NCI-H510A (cell line): Measurements from ENCODE around the gene NUF2.
"Not testable (repeated sequence)": the region's sequence is repeated elsewhere in the genome, so short reads cannot be mapped to it uniquely, and the experiment has no call there.

Experiments
- DNase-seq: peaks from one replicate; lab custom pipeline; 2025; lab: John Stamatoyannopoulos, UW

Gene NUF2

DNA sequence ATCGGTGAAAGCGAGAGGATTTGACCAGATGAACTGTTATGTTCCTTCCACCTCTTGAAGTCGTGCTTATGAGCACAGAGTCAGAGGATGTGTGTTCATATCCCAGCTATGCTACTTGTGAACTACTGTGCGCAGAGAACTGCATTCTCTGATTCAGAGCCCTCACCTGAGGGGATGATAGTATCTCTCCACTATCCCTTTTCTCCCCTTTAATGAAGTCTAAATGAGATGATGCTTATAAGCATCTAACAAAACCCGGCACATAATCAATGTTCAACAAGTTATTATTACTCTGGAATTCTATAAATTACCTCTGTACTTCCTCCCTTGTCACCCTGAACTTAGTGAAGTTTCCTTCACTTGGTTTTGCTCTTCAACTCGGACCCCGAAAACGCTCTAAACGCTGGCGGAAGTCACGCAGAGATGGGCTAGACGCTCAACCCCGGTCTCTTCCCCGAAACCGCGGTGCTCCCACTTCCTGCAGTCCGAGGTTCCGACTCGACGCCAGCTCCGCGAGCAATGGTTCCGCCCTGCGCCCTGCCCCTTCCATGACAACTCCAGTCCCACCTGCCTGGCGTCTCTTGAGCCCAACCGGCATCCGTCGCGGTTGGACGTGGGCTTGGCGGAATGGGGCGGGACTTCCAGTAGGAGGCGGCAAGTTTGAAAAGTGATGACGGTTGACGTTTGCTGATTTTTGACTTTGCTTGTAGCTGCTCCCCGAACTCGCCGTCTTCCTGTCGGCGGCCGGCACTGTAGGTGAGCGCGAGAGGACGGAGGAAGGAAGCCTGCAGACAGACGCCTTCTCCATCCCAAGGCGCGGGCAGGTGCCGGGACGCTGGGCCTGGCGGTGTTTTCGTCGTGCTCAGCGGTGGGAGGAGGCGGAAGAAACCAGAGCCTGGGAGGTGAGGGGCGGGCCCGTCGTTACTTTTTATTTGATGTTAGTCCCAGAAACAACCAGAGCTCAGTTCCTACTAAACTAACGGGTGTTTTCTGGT is at the start of gene NUF2:
Gene NUF2 (plus strand): TSS at position 644 of the 995 bp plus-strand sequence. CDS start 4,098 bp downstream, outside the sequence.
- peak; percentile 94 for DNase-seq

DNA sequence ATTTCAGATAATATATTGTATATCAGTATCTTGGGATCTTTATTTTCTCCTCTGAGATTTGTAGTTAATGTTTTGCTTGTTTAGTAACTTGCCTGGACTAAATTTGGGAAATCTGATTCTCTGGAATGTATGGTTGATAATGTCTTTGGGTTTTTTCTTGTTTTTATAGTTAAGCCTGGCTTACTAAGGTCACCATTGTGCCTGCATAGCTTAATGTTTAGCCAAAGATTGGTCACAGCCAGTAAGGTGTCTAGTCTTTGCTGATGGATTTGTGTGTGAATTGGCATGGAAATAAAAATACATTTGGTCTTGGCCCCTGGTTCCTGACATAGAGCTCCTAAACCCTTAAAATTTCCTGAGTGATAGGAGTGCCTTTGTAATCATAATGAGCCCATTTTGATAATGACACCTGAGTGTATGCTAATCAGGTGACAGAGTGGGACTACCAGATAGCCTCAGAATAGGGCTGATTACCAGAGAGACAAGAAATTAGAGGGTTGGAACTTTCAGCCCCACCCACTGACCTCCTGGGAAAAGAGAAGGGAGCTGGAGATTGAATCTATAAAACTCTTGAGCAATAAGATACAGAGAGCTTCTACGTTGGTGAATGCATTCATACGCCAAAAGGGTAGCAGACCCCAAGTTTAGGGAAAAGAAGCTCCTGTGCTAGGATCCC is 47.9 kb upstream of the NUF2 start:
- DNase-seq, result no peak

DNA sequence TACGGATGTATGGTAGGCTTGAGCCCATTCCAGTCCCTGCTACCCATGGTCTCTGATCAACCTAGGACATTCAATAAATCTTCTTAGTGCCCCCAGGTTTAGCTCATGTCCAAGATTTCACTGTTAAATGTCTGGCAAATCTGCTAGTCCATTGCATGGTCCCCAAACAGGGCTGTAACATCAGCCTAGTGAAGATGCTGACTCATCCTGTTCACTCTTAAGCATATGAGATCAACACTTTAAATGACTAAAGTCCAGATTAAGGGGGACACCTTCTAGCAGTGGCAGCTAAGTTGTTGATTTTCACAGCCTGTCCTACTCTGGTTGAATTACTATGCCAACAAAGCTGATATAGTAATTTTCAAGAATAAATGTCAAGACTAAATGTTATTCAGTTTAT is 46.5 kb upstream of the NUF2 start:
- no peak for DNase-seq

- no peak for DNase-seq
Observed at GRCh38 chr1:163278602-163279001, 43.2 kb upstream of the NUF2 start.

GRCh38 chr1:163284867-163285266 is 36.9 kb upstream of the NUF2 start:
- not testable (repeated sequence) for DNase-seq

DNA sequence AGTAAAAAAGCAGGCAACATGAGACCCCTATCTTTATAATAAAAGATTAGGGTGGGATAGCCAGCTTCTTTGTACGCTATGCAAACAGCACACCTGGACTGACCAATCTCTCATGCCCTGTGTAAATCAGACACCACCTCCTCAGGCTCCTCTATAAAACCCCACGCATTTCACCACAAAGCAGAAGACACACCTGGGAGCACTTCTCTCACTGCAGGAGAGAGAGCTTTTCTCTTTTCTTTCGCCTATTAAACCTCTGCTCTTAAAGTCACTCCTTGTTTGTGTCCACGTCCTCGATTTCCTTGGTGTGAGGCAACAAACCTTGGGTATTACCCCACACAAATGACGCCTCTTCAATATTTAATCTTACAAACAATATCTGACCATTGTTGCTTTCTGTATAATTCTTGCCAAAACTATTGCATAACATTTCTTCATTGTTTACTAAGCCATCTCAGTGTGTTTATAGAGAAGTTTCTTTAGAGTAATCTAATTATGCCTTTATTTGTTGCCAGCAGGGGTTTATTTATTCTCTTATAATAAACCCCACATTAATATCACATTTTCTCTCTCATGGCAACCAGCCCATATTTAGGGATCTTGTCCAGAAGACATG is 31.6 kb upstream of the NUF2 start:
- no peak for DNase-seq

- no peak for DNase-seq
Observed at GRCh38 chr1:163291461-163291860, 30.3 kb upstream of the NUF2 start.

GRCh38 chr1:163292153-163292552 is 29.6 kb upstream of the NUF2 start:
- not testable (repeated sequence) for DNase-seq

DNA sequence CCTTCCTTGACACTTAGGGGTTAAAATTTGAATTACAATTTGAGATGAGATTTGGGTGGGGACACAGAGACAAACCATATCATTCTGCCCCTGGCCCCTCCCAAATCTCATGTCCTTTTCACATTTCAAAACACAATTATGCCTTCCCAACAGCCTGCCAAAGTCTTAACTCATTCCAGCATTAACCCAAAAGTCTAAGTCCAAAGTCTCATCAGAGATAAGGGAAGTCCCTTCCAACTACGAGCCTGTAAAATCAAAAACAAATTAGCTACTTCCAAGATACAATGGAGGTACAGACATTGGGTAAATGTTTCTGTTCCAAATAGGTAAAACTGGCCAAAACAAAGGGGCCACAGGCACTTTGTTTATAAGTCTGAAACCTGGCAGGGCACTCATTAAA is 28.3 kb upstream of the NUF2 start:
- not testable (repeated sequence) for DNase-seq

DNA sequence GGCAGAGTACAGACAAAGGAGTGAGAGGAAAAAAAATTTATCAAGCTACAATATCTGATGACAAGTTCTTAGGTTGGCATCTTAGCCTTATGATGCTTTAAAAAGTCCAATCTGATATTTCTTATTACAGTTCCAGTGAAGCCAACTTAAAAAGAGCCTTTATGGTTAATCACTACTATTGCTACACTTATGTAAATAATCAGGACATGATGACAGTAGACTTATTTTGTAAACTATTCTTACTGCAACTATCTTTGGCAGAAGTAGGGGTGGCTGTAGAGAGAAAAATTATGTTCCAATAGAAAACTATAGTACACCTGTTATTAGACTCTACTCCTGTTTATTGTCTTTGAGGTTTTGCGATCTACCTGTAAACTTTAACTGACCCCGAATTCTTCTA is 25.8 kb upstream of the NUF2 start:
- no peak for DNase-seq

DNA sequence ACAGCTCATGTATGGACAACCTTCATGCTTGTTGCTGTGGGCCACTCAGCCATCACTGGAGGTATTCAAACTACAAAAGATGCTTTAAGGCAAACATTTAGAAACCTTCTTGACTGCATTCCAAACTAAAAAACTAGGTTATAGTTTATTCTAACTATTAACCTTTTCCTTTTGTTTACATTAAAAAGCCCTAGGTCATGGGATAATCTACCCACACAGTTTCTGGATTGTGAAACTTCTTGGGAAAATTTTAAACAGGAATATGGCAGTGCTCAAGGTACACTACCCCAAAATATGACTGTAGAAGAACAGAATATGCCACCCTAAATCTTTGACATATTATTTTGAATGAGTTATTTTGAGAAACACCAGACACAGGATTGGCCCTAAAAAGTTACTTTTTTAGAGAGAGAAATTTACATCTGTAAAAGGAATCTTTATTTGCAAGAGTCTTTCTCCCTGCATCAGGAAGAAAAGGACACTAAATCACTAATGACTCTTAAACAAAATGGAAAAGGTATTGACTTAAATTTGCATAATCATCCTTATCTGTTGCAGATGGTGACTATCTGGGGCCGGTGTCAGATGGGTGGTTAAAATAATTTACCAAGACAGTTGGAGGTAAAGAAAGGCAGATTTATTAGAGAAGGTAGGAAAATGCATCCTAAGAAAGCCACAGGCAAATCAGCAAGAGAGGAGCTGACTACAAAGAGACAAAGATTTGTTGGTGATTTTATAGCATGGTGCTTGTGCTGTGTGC is 25.1 kb upstream of the NUF2 start:
- DNase-seq, result no peak

- no peak for DNase-seq
Observed at GRCh38 chr1:163298365-163298764, 23.4 kb upstream of the NUF2 start.

- DNase-seq, result no peak
Observed at GRCh38 chr1:163300568-163300967, 21.2 kb upstream of the NUF2 start.

DNA sequence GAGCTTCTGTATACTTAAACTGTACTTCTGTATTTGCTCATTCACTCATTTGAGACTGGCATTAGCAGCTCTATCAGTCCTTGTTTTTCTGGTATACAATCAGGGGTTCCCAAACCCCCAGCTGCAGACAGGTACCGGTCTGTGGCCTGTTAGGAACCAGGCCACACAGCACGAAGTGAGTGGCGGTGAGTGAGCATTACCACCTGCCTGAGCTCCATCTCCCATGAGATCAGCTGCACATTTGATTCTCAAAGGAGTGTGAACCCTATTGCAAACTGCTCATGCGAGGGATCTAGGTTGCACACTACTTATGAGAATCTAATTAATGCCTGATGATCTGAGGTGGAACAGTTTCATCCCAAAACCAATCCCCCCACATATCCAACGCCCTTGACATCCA is 18.2 kb upstream of the NUF2 start:
- no peak for DNase-seq

DNA sequence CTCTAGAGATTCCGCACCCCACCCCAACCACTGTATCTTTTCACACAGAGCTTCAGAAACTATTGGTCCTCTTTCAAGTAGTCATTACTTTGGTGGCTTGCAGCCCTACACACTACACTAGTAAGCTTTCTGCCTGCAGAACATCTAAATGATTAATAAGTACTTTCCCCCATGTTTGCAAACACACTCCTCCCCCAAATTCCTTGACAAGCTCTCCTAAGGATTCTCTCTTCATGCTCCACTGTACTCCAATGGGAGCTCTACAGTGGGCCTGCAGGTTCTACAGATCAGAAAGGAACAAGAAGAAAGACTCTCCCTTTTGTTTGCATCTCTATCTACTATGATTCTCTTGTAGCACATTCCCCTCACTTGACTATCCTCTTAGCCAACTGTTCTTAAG is 16.3 kb upstream of the NUF2 start:
- DNase-seq, result no peak

DNA sequence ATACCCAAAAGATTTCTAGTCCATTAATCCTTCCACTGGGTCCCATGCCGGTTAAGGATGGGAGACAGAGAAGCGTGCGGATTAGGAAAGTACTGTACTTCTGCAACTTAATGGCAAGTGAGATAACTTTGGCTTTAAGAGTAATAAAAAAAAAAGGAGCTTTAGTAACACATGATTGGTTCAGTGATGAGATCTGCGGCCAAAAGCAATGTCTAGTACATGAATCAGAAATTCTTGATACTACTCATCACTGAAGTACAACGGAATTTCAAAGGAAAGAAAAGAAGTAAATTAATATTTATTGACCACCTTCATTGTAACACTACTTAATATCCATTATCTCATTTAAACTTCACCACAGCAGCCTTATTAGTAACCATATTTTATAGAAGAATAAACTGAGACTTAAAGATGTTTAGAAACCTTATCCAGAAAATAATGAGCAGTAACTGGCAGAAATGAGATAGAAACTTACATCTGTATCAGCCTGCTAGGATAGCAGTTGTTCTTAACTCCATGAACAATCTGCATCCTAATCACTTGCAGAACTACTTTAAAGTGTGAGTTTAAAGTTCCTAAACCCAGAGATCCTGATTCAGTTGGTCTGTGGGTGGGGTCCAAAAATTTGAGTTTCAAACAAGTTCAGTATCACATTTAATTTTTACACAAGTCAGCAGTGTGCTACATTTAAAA is 14.1 kb upstream of the NUF2 start:
- no peak for DNase-seq

- no peak for DNase-seq
Observed at GRCh38 chr1:163308811-163309210, 12.9 kb upstream of the NUF2 start.

DNA sequence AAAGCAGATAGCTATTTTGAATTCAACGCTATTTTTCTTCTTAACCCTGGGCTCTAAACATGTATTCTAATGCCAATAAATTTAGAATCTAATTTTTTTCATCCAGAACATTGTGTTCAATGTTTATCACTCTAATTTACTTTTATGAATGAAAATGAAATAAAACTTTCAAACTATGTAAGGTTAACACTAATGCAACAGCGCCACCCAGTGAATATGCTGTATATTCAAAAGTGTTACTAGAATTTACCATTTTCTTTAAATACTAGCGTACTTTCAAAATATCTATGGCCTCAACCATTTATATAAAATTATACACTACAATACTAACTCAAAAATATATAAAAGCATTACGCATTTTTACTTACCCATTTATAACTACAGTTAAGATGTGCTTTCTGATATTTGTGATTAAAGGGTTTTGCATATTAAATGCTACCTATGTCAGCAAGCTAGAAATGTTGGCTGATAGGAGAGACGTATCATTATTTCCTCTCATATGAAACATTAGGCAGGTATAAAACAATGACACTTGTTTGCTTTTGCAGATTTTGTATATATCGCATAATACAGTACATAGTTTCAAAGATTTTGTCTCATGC is 5.9 kb upstream of the NUF2 start:
- DNase-seq, result no peak

GRCh38 chr1:163320891-163321290 is 863 bp upstream of the NUF2 start:
- DNase-seq, result no peak

DNA sequence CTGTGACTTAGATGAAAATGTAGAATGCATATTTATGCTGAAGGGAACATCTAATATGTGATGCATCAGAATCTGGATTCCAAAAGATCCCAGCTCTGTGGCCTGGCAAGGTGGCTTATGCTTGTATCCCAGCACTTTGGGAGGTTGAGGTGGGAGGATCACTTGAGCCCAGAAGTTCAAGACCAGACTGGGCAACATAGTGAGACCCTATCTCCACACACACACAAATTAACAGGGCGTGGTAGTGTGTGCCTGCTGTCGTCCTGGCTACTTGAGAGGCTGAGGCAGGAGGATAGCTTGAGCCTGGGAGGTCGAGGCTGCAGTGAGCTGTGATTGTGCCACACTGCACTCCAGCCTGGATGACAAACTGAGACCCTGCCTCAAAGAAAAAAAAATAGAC is 1.6 kb downstream of the NUF2 start:
- DNase-seq, result not testable (repeated sequence)

DNA sequence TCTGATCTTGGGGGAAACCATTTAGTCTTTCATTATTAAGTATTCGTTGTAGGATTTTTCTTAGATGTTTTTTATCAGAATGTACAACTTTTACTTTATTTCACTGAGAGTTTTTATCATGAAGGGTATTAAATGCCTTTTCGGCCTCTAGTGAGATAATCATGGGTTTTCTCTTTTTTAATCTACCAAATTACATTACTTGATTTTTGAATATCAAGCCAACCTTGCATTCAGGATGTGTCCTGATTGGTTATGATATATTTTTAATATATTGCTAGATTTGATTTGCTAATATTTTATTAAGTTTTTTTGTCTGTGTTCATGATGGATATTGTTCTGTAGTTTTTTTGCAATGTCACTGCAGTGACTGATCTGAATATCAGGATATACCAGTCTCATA is 9.4 kb downstream of the NUF2 start:
- DNase-seq, result no peak
